Activated B cell treated with CpG ODN at 0.5 μM for 24 hours (primary cell): Measurements from ENCODE around the gene CMTM2. TPM values are rescaled to one million over a fixed set of nuclear protein-coding genes. Genes with fewer than 3 reads are reported as not detected.

ENCODE experiments used
- ATAC-seq: fragments of 200-7000 bp; cut with Tn5 transposase; one replicate; pipeline ENCODE4 v1.10.0; 2021; ENCODE audit warnings: low read depth, mild to moderate bottlenecking, moderate library complexity
- CTCF ChIA-PET: fragments of 350-600 bp; sonication (Branson Sonifier 250); formaldehyde crosslinking; loops from one replicate; lab custom pipeline; 2021; ENCODE audit warnings: antibody characterized with exemption; lab: Charles Lee
- POLR2A ChIA-PET: fragments of 350-600 bp; sonication (Branson Sonifier 250); formaldehyde crosslinking; loops from one replicate; lab custom pipeline; 2021; ENCODE audit warnings: antibody characterized with exemption; lab: Charles Lee
- DNase-seq: peaks from one replicate; pipeline ENCODE4 v3.0.0; 2022
- H3K27ac Mint-ChIP-seq: one replicate; pipeline ENCODE4 v1.8.0; 2020; ENCODE audit warnings: mixed read lengths
- H3K27me3 Mint-ChIP-seq: one replicate; pipeline ENCODE4 v1.8.0; 2021; ENCODE audit warnings: mixed read lengths
- H3K36me3 Mint-ChIP-seq: one replicate; pipeline ENCODE4 v1.8.0; 2021; ENCODE audit warnings: low read depth, mixed read lengths
- H3K4me1 Mint-ChIP-seq: one replicate; pipeline ENCODE4 v1.8.0; 2021; ENCODE audit warnings: mixed read lengths
- H3K4me3 Mint-ChIP-seq: one replicate; pipeline ENCODE4 v1.8.0; 2020; ENCODE audit warnings: mild to moderate bottlenecking, mixed read lengths
- H3K9me3 Mint-ChIP-seq: one replicate; pipeline ENCODE4 v1.8.0; 2020; ENCODE audit warnings: mixed read lengths
- intact Hi-C: fragments of 100-400 bp; cut with micrococcal nuclease; formaldehyde crosslinking; loops from one replicate; pipeline ENCODE4 v1.15.1; 2024
- total RNA-seq: library from RNA; stranded (reverse); gene quantifications from 2 replicates; pipeline ENCODE4 v1.2.3, GENCODE V29; 2022
- TF ChIP-seq, protein P1 (sequence below): fragments of 200-600 bp; IDR thresholded peaks from one replicate; pipeline ENCODE4 v1.8.0; 2022; ENCODE audit warnings: antibody characterized with exemption, mild to moderate bottlenecking

CMTM2 gene
- total RNA-seq, 1 donor from 2014 or later: not detected

DNA sequence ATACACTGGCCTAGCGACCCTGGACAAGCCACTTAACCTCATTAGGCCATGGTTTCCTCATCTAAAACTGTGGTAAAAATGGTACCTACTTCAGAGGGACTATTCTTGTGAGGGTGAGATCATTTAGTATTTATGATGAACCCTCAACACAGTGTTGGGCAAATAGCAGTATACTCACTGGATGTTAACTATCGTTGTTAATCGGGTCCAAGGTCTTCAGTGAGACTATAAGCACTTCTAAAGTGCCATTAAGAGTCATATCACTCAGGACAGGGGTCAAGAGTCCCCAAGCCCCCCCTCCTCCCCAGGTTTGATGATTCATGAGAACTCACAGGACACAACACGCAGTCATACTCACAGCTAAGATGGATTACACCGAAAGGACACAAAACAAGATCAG, 40.4 kb upstream of the CMTM2 start:
- Mint-ChIP-seq H3K36me3 (no peaks in the 10 kb centered on the region), H3K4me1 (peaks cover 50% of the 10 kb centered on the region), H3K27me3 (no peaks in the 10 kb centered on the region), H3K4me3 (peak overlapping the region; percentile 65), H3K9me3 (no peaks in the 10 kb centered on the region), H3K27ac (no peak overlapping the region)
- ChIA-PET CTCF (interaction anchor here (1.3 kb wide), 1 partner anchor 51 kb away, joined by 4 read pairs; no protein-coding TSS in a partner anchor), POLR2A (interaction anchor here (1.1 to 1.9 kb wide), 2 partner anchors 9 to 13 kb away, joined by 4 to 10 read pairs; partner anchors contain the start of gene CKLF)
- DNase-seq (no peak), ATAC-seq (no peak)
- intact Hi-C loops: loop anchor here (1.0 kb wide), 3 partner anchors 9 to 15 kb away; no protein-coding TSS in a partner anchor
- TF ChIP-seq, protein P1, sequence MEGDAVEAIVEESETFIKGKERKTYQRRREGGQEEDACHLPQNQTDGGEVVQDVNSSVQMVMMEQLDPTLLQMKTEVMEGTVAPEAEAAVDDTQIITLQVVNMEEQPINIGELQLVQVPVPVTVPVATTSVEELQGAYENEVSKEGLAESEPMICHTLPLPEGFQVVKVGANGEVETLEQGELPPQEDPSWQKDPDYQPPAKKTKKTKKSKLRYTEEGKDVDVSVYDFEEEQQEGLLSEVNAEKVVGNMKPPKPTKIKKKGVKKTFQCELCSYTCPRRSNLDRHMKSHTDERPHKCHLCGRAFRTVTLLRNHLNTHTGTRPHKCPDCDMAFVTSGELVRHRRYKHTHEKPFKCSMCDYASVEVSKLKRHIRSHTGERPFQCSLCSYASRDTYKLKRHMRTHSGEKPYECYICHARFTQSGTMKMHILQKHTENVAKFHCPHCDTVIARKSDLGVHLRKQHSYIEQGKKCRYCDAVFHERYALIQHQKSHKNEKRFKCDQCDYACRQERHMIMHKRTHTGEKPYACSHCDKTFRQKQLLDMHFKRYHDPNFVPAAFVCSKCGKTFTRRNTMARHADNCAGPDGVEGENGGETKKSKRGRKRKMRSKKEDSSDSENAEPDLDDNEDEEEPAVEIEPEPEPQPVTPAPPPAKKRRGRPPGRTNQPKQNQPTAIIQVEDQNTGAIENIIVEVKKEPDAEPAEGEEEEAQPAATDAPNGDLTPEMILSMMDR: no peak

DNA sequence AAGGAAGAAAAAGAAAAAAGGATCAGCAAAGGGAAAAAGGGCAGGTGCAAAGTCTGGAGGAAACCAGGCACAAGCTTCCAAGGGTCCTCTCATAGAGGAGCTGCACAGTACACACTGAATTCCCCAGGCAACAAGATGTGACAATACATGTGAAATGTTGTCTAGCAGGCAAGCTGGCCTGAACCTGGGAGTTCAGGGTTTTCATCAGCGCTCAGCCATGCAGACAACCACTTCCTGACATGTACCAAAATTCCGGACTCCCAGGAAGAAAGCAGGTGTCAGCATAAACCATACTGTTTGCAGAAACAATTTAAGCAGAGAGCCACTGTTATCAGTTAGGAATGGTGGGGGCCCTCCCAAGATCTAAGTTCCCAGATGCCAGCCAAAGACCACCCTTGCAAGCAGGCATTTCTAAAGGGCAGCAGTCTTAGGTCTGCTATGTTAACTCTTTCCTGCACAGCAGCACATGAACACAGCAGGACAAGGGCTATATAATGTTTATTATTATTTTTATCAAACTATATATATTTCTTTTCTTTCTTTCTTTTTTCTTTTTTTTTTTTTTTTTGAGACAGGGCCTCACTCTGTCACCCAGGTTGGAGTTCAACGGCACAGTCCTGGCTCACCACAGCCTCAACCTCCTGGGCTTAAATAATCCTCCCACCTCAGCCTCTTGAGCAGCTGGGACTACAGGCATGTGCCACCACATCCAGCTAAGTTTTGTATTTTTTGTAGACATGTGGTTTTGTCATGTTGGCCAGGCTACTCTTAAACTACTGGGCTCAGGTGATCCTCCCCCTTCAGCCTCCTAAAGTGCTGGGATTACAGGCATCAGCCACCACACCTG, 39.4 kb upstream of the CMTM2 start:
- ATAC-seq: peak; percentile 78
- H3K9me3 Mint-ChIP-seq: no peaks in the 10 kb centered on the region
- intact Hi-C loops: loop anchor here (1.0 kb wide), 3 partner anchors 9 to 16 kb away; no protein-coding TSS in a partner anchor
- ChIA-PET POLR2A (interaction anchor here (0.7 to 1.9 kb wide), 6 partner anchors 8 to 103 kb away, joined by 3 to 10 read pairs (median 4); partner anchors contain the start of gene CKLF), CTCF (no interaction called here)
- peak overlapping the region; percentile 43 for H3K27ac Mint-ChIP-seq
- H3K4me1 Mint-ChIP-seq: peaks cover 55% of the 10 kb centered on the region
- no peaks in the 10 kb centered on the region for H3K27me3 Mint-ChIP-seq
- peak overlapping the region; percentile 65 for H3K4me3 Mint-ChIP-seq
- TF ChIP-seq, protein P1: no peak
- no peaks in the 10 kb centered on the region for H3K36me3 Mint-ChIP-seq
- no peak for DNase-seq

DNA sequence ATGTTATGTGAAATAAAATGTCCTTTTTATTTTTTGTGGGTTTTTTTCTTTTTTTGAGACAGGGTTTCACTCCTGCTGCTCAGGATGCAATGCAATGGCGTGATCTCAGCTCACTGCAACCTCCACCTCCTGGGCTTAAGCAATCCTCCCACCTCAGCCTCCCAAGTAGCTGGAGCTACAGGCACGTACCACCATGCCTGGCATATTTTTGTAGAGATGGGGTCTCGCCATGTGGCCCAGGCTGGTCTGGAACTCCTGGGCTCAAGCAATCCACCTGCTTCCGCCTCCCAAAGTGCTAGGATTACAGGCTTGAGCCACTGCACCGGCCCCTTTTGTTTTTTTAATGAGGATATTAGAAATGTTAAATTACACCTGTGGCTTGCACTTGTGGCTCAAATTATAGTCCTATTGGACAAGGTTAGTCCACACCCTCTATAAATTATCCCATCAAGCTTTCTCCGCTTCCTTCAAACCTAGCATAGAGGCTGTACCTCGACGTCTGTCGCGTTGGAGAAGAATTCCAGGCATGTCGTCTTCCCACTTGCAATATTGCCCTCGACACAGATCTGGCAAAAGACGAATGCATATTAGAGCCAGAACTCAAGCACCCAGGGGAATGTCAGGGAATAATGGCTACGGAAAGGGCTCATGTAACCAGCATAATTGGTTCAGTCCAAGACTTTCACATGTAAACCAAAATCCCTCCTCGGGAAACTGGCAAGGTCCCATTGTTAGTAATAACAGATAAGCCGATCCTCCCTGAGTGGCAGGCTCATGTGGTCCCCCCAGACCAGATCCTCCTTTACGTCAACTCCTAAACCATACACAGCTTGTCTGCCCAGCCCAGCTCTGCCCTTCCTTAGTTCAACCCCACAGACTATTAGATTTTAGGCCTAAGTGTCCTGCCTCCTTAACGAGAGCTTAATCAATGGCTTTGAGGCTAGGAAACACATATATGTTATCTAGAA, 37.6 kb upstream of the CMTM2 start:
- ChIA-PET CTCF (no interaction called here), POLR2A (interaction anchor here (0.7 to 1.3 kb wide), 3 partner anchors 10 to 19 kb away, joined by 3 to 4 read pairs (median 4); no protein-coding TSS in a partner anchor)
- Mint-ChIP-seq H3K27ac (no peak overlapping the region), H3K4me1 (peaks cover 71% of the 10 kb centered on the region), H3K4me3 (no peak overlapping the region), H3K36me3 (no peaks in the 10 kb centered on the region), H3K9me3 (no peaks in the 10 kb centered on the region), H3K27me3 (no peaks in the 10 kb centered on the region)
- intact Hi-C loops: no loop called here
- TF ChIP-seq, protein P1: no peak
- DNase-seq (no peak), ATAC-seq (no peak)

DNA sequence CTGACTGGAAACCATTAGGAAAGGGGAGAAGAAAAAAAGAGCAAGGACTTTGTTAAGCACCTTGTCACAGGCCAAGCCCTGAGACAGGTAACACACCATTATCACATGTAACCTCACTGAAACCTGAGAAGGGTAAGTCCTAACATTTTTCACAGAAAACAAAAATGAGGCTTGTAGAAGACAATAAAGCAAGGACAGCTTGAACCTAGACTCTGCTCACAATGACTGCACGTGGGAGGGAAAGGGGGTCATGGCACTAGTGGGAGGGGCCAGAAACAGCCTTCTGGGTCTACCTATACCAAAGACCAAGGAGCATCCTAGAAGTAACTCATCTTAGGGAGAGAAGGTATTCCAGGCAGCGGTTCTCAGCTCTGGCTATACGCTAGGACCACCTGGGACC, 36.9 kb upstream of the CMTM2 start:
- Mint-ChIP-seq H3K4me1 (peaks cover 74% of the 10 kb centered on the region), H3K9me3 (no peaks in the 10 kb centered on the region), H3K4me3 (no peak overlapping the region), H3K27ac (no peak overlapping the region), H3K36me3 (no peaks in the 10 kb centered on the region), H3K27me3 (no peaks in the 10 kb centered on the region)
- POLR2A ChIA-PET: interaction anchor here (1.3 kb wide), 1 partner anchor 20 kb away, joined by 4 read pairs; no protein-coding TSS in a partner anchor
- TF ChIP-seq, protein P1: no peak
- CTCF ChIA-PET: no interaction called here
- ATAC-seq (no peak), DNase-seq (no peak)
- intact Hi-C loops: no loop called here
